GM21528 (cell line): Measurements from ENCODE around the gene SLC35D3.
"Not testable (repeated sequence)": the region's sequence is repeated elsewhere in the genome, so short reads cannot be mapped to it uniquely, and the experiment has no call there.

Source experiments
- ATAC-seq: cut with Tn5 transposase; IDR thresholded peaks from one replicate; pipeline ENCODE4 v1.9.1; 2021; ENCODE audit warnings: mild to moderate bottlenecking, moderate library complexity; ENCODE audit not compliant: unreplicated experiment, low FRiP score

SLC35D3 gene

GRCh38 chr6:136921381-136921935 is 643 bp upstream of the SLC35D3 start:
- no peak for ATAC-seq

- ATAC-seq: no peak
Measured at GRCh38 chr6:136922685-136923006, 545 bp downstream of the SLC35D3 start.

- no peak for ATAC-seq
Measured at GRCh38 chr6:136923116-136923953, 1.2 kb downstream of the SLC35D3 start.

GRCh38 chr6:136923954-136924673 is 2.0 kb downstream of the SLC35D3 start:
- no peak for ATAC-seq

GRCh38 chr6:136926383-136926782 is 4.3 kb downstream of the SLC35D3 start:
- ATAC-seq: no peak

- no peak for ATAC-seq
Measured at GRCh38 chr6:136927292-136927691, 5.2 kb downstream of the SLC35D3 start.

GRCh38 chr6:136930528-136930927 is 8.4 kb downstream of the SLC35D3 start:
- no peak for ATAC-seq

- no peak for ATAC-seq
Measured at GRCh38 chr6:136932599-136932998, 10.5 kb downstream of the SLC35D3 start.

- ATAC-seq: no peak
Measured at GRCh38 chr6:136945072-136945471, 23.0 kb downstream of the SLC35D3 start.

- no peak for ATAC-seq
Measured at GRCh38 chr6:136945711-136946121, 23.6 kb downstream of the SLC35D3 start.

- no peak for ATAC-seq
Measured at GRCh38 chr6:136947037-136947436, 24.9 kb downstream of the SLC35D3 start.

GRCh38 chr6:136949957-136950356 is 27.9 kb downstream of the SLC35D3 start:
- ATAC-seq: not testable (repeated sequence)

GRCh38 chr6:136950436-136951126 is 28.5 kb downstream of the SLC35D3 start:
- ATAC-seq: no peak

- no peak for ATAC-seq
Measured at GRCh38 chr6:136952714-136953260, 30.7 kb downstream of the SLC35D3 start.

GRCh38 chr6:136955123-136955522 is 33.0 kb downstream of the SLC35D3 start:
- ATAC-seq: no peak

- ATAC-seq: no peak
Measured at GRCh38 chr6:136956590-136957544, 34.8 kb downstream of the SLC35D3 start.

- ATAC-seq: no peak
Measured at GRCh38 chr6:136958168-136958567, 36.1 kb downstream of the SLC35D3 start.

- ATAC-seq: no peak
Measured at GRCh38 chr6:136959471-136959891, 37.4 kb downstream of the SLC35D3 start.

GRCh38 chr6:136959935-136960334 is 37.8 kb downstream of the SLC35D3 start:
- not testable (repeated sequence) for ATAC-seq

- ATAC-seq: no peak
Measured at GRCh38 chr6:136960781-136961180, 38.7 kb downstream of the SLC35D3 start.
